HepG2 (cell line): ENCODE measurements around the gene TCF12. TPM values are rescaled to one million over a fixed set of nuclear protein-coding genes. Genes with fewer than 3 reads are reported as not detected.

ENCODE experiments used
- ARID3A ChIP-seq: IDR thresholded peaks from 2 replicates; pipeline ENCODE4 v1.6.1; 2012; ENCODE audit warnings: low read depth, low read length, improper control_type of control experiment
- ATF3 ChIP-seq: sonication (generic); formaldehyde crosslinking; IDR thresholded peaks from 2 replicates; pipeline ENCODE4 v1.4.0; 2020; ENCODE audit warnings: missing genetic modification reagents
- EEA1 ChIP-seq: sonication (generic); formaldehyde crosslinking; IDR thresholded peaks from 2 replicates; pipeline ENCODE4 v1.5.1; 2020; ENCODE audit warnings: mild to moderate bottlenecking, missing genetic modification reagents, borderline replicate concordance
- EP300 ChIP-seq, 3 experiments: sonication (generic) in 1 of 3; formaldehyde crosslinking in 1 of 3; IDR thresholded peaks; 2 replicates each; pipeline versions ENCODE4 v1.5.1 to v1.6.1; 2011 to 2020; ENCODE audit warnings: low read depth in 2 of 3, low read length in 2 of 3, borderline replicate concordance in 1 of 3, improper control_type of control experiment in 1 of 3, mild to moderate bottlenecking in 1 of 3, missing genetic modification reagents in 1 of 3, moderate library complexity in 1 of 3
- HINFP ChIP-seq: sonication (generic); formaldehyde crosslinking; IDR thresholded peaks from 2 replicates; pipeline ENCODE4 v1.4.0; 2020; ENCODE audit warnings: low read depth, mild to moderate bottlenecking, missing genetic modification reagents
- HOXA7 ChIP-seq: sonication (generic); formaldehyde crosslinking; IDR thresholded peaks from 2 replicates; pipeline ENCODE4 v1.8.1; 2022; ENCODE audit warnings: mild to moderate bottlenecking, missing genetic modification reagents, moderate library complexity
- IRF1 ChIP-seq: sonication (generic); formaldehyde crosslinking; IDR thresholded peaks from 2 replicates; pipeline ENCODE4 v1.4.0; 2020; ENCODE audit warnings: low read depth, mild to moderate bottlenecking, missing genetic modification reagents
- KDM1A ChIP-seq: IDR thresholded peaks from 2 replicates; pipeline ENCODE4 v1.6.1; 2016; ENCODE audit warnings: missing compliant biosample characterization
- KDM5A ChIP-seq: fragments of 200-600 bp; sonication (generic); IDR thresholded peaks from 2 replicates; pipeline ENCODE4 v1.7.0; 2018; ENCODE audit warnings: antibody characterized with exemption, mild to moderate bottlenecking, low read length, borderline replicate concordance
- NR2F2 ChIP-seq: IDR thresholded peaks from 2 replicates; pipeline ENCODE4 v1.6.1; 2012; ENCODE audit warnings: low read depth, inconsistent platforms, borderline replicate concordance
- PRPF4 ChIP-seq: fragments of 200-400 bp; formaldehyde crosslinking; IDR thresholded peaks from 2 replicates; pipeline ENCODE4 v1.6.1; 2016; ENCODE audit warnings: low read length, low read depth; ENCODE audit not compliant: poor library complexity, severe bottlenecking
- RAD21 ChIP-seq: fragments of 450-650 bp; formaldehyde crosslinking; IDR thresholded peaks from 2 replicates; pipeline ENCODE4 v1.5.0; 2020; ENCODE audit warnings: mild to moderate bottlenecking
- SALL1 ChIP-seq: sonication (generic); formaldehyde crosslinking; IDR thresholded peaks from 2 replicates; pipeline ENCODE4 v1.8.0; 2022; ENCODE audit warnings: mild to moderate bottlenecking, missing genetic modification reagents
- SNAPC2 ChIP-seq: sonication (generic); formaldehyde crosslinking; IDR thresholded peaks from 2 replicates; pipeline ENCODE4 v1.8.1; 2022; ENCODE audit warnings: mild to moderate bottlenecking, missing genetic modification reagents
- THYN1 ChIP-seq: sonication (generic); formaldehyde crosslinking; IDR thresholded peaks from 2 replicates; pipeline ENCODE4 v1.8.1; 2023; ENCODE audit warnings: low read depth, mild to moderate bottlenecking, moderate library complexity, missing genetic modification reagents, borderline replicate concordance
- ZIK1 ChIP-seq: sonication (generic); formaldehyde crosslinking; IDR thresholded peaks from 2 replicates; pipeline ENCODE4 v1.5.0; 2020; ENCODE audit warnings: mild to moderate bottlenecking, low read depth, missing genetic modification reagents, borderline replicate concordance
- ZNF263 ChIP-seq: sonication (generic); formaldehyde crosslinking; IDR thresholded peaks from 2 replicates; pipeline ENCODE4 v1.4.0; 2020; ENCODE audit warnings: missing genetic modification reagents
- ZNF34 ChIP-seq: sonication (generic); formaldehyde crosslinking; IDR thresholded peaks from 2 replicates; pipeline ENCODE4 v1.4.0; 2020; ENCODE audit warnings: mild to moderate bottlenecking, missing genetic modification reagents, borderline replicate concordance
- ZNF362 ChIP-seq: sonication (generic); formaldehyde crosslinking; IDR thresholded peaks from 2 replicates; pipeline ENCODE4 v1.4.0; 2020; ENCODE audit warnings: missing genetic modification reagents, mild to moderate bottlenecking, borderline replicate concordance
- ZNF652 ChIP-seq: IDR thresholded peaks from 2 replicates; pipeline ENCODE4 v1.6.1; 2016; ENCODE audit warnings: low read depth, borderline replicate concordance
- ZNF772 ChIP-seq: sonication (generic); formaldehyde crosslinking; IDR thresholded peaks from 2 replicates; pipeline ENCODE4 v1.5.0; 2020; ENCODE audit warnings: mild to moderate bottlenecking, missing genetic modification reagents
- ZZZ3 ChIP-seq: sonication (generic); formaldehyde crosslinking; IDR thresholded peaks from 2 replicates; pipeline ENCODE4 v1.4.0; 2020; ENCODE audit warnings: missing genetic modification reagents, mild to moderate bottlenecking, borderline replicate concordance
- polyA plus RNA-seq, 8 experiments: library from polyadenylated mRNA; depleted of rRNA in 3 of 8; stranded (reverse) in 7 of 8; unstranded in 1 of 8; fragments of >200 nt; fragmentation: Illumina TruSeq in 4 of 8; extraction: Trizol in 4 of 8; gene quantifications; 2 replicates each; pipeline versions ENCODE4 v1.2.1 to v1.2.3, GENCODE V29; 2011 to 2016; ENCODE audit warnings: low read depth in 4 of 8, missing spikeins in 1 of 8, mixed read lengths in 1 of 8; ENCODE audit not compliant: insufficient read depth in 1 of 8
- total RNA-seq, 5 experiments: library from RNA; depleted of rRNA; stranded (reverse); fragments of >200 nt; fragmentation: Illumina TruSeq; extraction: Trizol; gene quantifications; 2 replicates each; pipeline ENCODE4 v1.2.3, GENCODE V29; 2016; ENCODE audit warnings: low read depth in 1 of 5

TCF12 gene
- total and polyA plus RNA-seq, 2 of the 13 experiments (the other 11 are each of a cell fraction or from before 2014, with no cell fraction given) = 48.6 to 51.1 TPM

- TF ChIP-seq THYN1 (CRISPR knock-in tag) = no peak
- no peak for TF ChIP-seq HOXA7 (CRISPR knock-in tag)
- TF ChIP-seq KDM1A (CRISPR knock-in tag) = peak; percentile 39; the same call in 1 of the 2 replicates
- TF ChIP-seq RAD21 (CRISPR knock-in tag) = peak; percentile 60
- no peak for TF ChIP-seq IRF1 (CRISPR knock-in tag)
- peak; percentile 86 for TF ChIP-seq ZNF772 (CRISPR knock-in tag)
- TF ChIP-seq ZNF652 (CRISPR knock-in tag) = peak; percentile 74; the same call in 1 of the 2 replicates
- TF ChIP-seq HINFP (CRISPR knock-in tag) = peak; percentile 87; the same call in 1 of the 2 replicates
- peak; percentile 68 for TF ChIP-seq ZNF263 (CRISPR knock-in tag)
- TF ChIP-seq ZNF34 = no peak
- TF ChIP-seq PRPF4 = no peak
- peak in 1 of 2 experiments; percentile 36; a peak in 1 of 4 replicates for TF ChIP-seq EP300 (IDR thresholded peaks at IDR 0.05; ENCODE audit: low read depth in 2 of 2, low read length in 2 of 2)
- TF ChIP-seq EP300 (CRISPR knock-in tag; IDR thresholded peaks at IDR 0.05; ENCODE audit: borderline replicate concordance) = peak; percentile 22; the same call in 1 of the 2 replicates
- TF ChIP-seq SALL1 (CRISPR knock-in tag) = peak; percentile 91
- TF ChIP-seq ARID3A = no peak
- peak; percentile 89 for TF ChIP-seq ZZZ3 (CRISPR knock-in tag)
- peak; percentile 64; the same call in 1 of the 2 replicates for TF ChIP-seq ZNF362 (CRISPR knock-in tag)
- TF ChIP-seq ZIK1 (CRISPR knock-in tag) = peak; percentile 70; the same call in 1 of the 2 replicates
- peak; percentile 51; the same call in 1 of the 2 replicates for TF ChIP-seq NR2F2
- peak; percentile 28; the same call in 1 of the 2 replicates for TF ChIP-seq KDM5A
- TF ChIP-seq EEA1 = 0 out of 2 replicates have a peak, but pooled peaks have one; percentile 35
- TF ChIP-seq SNAPC2 (CRISPR knock-in tag) = peak; percentile 87; the same call in 1 of the 2 replicates
- 0 out of 2 replicates have a peak, but pooled peaks have one; percentile 20 for TF ChIP-seq ATF3 (CRISPR knock-in tag)
Observed at GRCh38 chr15:56886932-56887781, 31.3 kb upstream of the TCF12 start (continued).
